Measurements from ENCODE around the gene MACROD1.

DNA sequence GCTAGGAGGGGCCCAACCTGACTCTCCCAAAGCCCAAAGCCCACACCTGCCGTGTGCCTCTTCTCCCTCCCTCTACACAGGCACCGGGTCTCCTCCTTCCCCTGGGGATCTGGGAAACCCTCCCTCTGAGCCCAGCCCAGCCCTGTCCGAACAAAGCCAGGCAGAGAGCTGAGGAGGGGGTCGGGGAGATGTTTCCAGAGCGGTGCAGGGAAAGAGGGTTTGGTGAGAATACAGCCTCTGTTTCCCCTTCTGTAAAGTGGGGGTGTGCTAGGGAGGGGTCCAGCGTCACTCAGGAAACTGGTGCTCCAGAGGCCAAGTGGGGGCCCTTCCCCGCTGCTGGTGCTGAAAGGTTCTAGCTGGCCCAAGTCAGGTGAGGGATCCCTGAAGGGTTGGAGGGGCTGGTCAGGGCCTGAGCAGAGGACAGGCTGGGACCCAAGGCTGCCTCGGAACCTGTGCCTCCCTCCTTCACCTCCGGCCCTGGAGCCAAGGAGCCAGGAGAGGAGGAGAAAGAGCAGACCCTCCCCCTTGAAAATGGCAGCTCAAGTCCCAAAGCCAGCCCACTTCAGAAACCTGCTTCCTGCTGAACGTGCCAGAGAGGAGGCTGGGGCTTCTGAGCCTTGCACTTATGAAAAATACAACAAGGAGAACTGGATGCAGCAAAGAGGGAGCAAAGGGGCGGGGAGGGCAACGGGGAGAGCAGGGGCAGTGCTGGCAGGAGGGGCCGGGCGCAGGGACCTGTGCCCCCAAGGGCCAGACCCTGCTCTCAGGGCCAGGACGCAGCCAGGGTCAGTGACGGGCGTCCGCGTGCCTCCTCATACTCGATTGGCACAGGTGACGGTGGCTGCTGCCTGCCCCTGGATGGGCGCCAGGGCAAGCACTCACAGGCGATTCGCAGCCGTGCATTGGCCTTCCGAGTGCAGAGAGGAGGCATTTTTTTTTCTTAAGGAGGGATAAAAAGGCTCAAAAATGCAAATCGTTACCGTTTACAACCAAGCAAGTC lies 43.2 kb downstream of the MACROD1 start:
- TF ChIP-seq, protein P1, sequence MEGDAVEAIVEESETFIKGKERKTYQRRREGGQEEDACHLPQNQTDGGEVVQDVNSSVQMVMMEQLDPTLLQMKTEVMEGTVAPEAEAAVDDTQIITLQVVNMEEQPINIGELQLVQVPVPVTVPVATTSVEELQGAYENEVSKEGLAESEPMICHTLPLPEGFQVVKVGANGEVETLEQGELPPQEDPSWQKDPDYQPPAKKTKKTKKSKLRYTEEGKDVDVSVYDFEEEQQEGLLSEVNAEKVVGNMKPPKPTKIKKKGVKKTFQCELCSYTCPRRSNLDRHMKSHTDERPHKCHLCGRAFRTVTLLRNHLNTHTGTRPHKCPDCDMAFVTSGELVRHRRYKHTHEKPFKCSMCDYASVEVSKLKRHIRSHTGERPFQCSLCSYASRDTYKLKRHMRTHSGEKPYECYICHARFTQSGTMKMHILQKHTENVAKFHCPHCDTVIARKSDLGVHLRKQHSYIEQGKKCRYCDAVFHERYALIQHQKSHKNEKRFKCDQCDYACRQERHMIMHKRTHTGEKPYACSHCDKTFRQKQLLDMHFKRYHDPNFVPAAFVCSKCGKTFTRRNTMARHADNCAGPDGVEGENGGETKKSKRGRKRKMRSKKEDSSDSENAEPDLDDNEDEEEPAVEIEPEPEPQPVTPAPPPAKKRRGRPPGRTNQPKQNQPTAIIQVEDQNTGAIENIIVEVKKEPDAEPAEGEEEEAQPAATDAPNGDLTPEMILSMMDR (CRISPR knock-in tag; IDR thresholded peaks at IDR 0.05): no peak
- TF ChIP-seq MTA3 (CRISPR knock-in tag; IDR thresholded peaks at IDR 0.05) (no peak), POLR2G (IDR thresholded peaks at IDR 0.05; ENCODE audit: low read depth, low read length) (no peak), ZNF552 (CRISPR knock-in tag; IDR thresholded peaks at IDR 0.05; ENCODE audit: borderline replicate concordance) (no peak), NR2F2 (IDR thresholded peaks at IDR 0.05; ENCODE audit: borderline replicate concordance, low read depth) (no peak), ESRRA (CRISPR knock-in tag; IDR thresholded peaks at IDR 0.05; ENCODE audit: low read depth) (no peak), CHD2 (IDR thresholded peaks at IDR 0.05; ENCODE audit: low read depth, low read length) (no peak), ZMYM3 (CRISPR knock-in tag; IDR thresholded peaks at IDR 0.05) (no peak), TCF7 (IDR thresholded peaks at IDR 0.05; ENCODE audit: low read depth) (no peak)
- TF ChIP-seq, protein P2, sequence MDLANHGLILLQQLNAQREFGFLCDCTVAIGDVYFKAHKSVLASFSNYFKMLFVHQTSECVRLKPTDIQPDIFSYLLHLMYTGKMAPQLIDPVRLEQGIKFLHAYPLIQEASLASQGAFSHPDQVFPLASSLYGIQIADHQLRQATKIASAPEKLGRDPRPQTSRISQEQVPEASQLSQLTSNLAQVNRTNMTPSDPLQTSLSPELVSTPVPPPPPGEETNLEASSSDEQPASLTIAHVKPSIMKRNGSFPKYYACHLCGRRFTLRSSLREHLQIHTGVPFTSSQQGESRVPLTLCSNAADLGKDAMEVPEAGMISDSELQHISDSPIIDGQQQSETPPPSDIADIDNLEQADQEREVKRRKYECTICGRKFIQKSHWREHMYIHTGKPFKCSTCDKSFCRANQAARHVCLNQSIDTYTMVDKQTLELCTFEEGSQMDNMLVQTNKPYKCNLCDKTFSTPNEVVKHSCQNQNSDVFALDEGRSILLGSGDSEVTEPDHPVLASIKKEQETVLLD (CRISPR knock-in tag; IDR thresholded peaks at IDR 0.05; ENCODE audit: low read depth): no peak

All from HepG2 (cell line).